Peyer's patch (tissue), 4 donors: ENCODE data around the gene ZC3H4.

ENCODE experiments used
- POLR2A ChIP-seq, 2 donors: fragments of 450-650 bp; IDR thresholded peaks; one replicate each; pipeline ENCODE4 v1.5.1; 2017; ENCODE audit warnings: antibody characterized with exemption in 2 of 2, mild to moderate bottlenecking in 2 of 2, moderate library complexity in 2 of 2
- TF ChIP-seq, protein P1 (sequence below), 6 experiments: fragments of 450-650 bp in 4 of 6; fragments of 200-600 bp in 2 of 6; sonication (generic) in 1 of 6; IDR thresholded peaks; one replicate each; pipeline ENCODE4 v1.5.1; 2017 to 2019; ENCODE audit warnings: antibody characterized with exemption in 6 of 6, mild to moderate bottlenecking in 3 of 6, moderate library complexity in 1 of 6

DNA sequence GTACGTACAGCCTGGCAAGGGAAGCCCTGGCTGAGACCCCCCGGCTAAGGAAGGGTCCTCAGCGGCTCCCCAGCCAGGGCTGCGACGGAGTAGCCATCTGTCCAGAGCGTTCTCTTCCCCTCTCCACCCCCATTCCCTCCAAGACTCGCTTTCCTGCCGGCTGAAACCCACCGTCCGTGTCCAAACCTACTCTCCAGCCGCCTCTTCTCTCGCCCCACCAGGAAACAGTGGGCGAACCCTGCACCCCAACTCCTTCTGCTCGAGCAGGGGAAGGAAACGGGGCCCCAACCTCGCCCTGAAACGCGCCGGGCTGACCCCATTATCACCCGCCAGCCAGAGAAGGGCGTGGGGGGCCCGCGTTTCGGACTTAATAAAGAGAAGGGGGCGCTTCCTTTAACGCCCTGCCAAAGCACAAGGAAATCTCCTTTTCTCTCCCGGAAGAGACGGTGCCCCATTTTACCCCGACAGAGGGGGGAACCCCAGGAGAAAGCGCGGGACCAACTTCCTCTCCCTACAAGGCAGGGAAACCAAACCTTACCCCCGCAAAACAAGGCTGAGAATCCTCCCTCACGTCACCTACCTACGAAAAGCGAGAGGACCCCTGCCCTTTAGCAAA is 2.5 kb downstream of the ZC3H4 start:
- TF ChIP-seq, protein P1, sequence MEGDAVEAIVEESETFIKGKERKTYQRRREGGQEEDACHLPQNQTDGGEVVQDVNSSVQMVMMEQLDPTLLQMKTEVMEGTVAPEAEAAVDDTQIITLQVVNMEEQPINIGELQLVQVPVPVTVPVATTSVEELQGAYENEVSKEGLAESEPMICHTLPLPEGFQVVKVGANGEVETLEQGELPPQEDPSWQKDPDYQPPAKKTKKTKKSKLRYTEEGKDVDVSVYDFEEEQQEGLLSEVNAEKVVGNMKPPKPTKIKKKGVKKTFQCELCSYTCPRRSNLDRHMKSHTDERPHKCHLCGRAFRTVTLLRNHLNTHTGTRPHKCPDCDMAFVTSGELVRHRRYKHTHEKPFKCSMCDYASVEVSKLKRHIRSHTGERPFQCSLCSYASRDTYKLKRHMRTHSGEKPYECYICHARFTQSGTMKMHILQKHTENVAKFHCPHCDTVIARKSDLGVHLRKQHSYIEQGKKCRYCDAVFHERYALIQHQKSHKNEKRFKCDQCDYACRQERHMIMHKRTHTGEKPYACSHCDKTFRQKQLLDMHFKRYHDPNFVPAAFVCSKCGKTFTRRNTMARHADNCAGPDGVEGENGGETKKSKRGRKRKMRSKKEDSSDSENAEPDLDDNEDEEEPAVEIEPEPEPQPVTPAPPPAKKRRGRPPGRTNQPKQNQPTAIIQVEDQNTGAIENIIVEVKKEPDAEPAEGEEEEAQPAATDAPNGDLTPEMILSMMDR (IDR thresholded peaks at IDR 0.05): no peak
- no peak for TF ChIP-seq POLR2A (IDR thresholded peaks at IDR 0.05)
